NB4 (cell line): Measurements from ENCODE around the gene FANCE.

Source experiments
- DNase-seq: peaks from one replicate; pipeline ENCODE4 v3.0.0; 2010; ENCODE audit warnings: low read depth
- H3K4me3 ChIP-seq: one replicate; pipeline ENCODE4 v1.5.1; 2011; ENCODE audit warnings: mild to moderate bottlenecking, low read depth, low read length, moderate library complexity
- MYC ChIP-seq: IDR thresholded peaks from 2 replicates; pipeline ENCODE4 v1.6.1; 2011; ENCODE audit warnings: low read depth, low read length
- POLR2A ChIP-seq: IDR thresholded peaks from 2 replicates; pipeline ENCODE4 v1.6.1; 2011; ENCODE audit warnings: mild to moderate bottlenecking; ENCODE audit not compliant: insufficient read length; ENCODE audit errors: extremely low read depth
- TF ChIP-seq, protein P1 (sequence below): IDR thresholded peaks from 2 replicates; pipeline ENCODE4 v1.6.1; 2011; ENCODE audit warnings: low read depth, low read length
- TF ChIP-seq, protein P2 (sequence below): IDR thresholded peaks from one replicate; pipeline ENCODE4 v1.5.1; 2012; ENCODE audit warnings: low read depth, low read length

FANCE gene

DNA sequence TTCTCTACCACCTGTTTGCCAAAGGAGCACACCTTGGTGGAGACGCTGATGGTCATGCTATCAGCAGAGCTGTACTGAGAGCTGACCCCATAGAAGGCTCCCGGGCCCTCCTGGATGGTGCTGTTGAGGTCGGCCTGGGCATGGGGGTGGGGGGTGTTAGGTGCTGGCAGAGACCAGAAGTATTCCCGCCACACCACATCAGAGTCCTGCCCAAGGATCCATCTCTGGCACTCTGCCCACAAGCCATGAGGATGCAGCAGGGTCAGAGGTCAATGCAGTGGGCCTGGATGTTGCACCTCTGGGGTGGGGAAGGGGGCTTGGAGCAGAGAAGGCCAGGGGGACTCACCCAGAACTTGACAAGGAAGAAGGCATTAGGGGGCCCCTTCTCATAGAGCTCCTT lies 23.4 kb downstream of the FANCE start:
- no peak overlapping the region for H3K4me3 ChIP-seq
- no peak for DNase-seq
- TF ChIP-seq MYC (no peak), POLR2A (no peak)
- TF ChIP-seq, protein P1, sequence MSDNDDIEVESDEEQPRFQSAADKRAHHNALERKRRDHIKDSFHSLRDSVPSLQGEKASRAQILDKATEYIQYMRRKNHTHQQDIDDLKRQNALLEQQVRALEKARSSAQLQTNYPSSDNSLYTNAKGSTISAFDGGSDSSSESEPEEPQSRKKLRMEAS = no peak
- TF ChIP-seq, protein P2, sequence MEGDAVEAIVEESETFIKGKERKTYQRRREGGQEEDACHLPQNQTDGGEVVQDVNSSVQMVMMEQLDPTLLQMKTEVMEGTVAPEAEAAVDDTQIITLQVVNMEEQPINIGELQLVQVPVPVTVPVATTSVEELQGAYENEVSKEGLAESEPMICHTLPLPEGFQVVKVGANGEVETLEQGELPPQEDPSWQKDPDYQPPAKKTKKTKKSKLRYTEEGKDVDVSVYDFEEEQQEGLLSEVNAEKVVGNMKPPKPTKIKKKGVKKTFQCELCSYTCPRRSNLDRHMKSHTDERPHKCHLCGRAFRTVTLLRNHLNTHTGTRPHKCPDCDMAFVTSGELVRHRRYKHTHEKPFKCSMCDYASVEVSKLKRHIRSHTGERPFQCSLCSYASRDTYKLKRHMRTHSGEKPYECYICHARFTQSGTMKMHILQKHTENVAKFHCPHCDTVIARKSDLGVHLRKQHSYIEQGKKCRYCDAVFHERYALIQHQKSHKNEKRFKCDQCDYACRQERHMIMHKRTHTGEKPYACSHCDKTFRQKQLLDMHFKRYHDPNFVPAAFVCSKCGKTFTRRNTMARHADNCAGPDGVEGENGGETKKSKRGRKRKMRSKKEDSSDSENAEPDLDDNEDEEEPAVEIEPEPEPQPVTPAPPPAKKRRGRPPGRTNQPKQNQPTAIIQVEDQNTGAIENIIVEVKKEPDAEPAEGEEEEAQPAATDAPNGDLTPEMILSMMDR = no peak

DNA sequence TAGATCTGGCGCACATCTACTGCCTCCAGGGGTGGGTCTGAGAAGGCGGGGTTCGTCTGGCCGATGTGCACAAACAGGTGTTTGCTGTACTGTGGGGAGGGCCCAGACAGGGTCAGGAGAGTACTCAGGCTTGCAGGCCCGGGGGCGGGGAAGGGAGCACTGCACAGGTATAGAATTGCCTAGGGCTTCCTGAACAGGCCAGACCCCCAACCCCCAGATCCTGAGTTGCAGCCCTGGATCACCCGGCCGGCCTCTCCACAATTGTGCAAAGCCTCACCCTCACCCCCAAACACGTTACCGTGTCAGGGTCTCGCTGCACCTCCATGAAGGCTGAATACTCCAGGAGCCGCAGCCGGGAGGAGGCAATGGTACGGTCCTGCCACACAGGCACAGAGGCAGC lies 23.9 kb downstream of the FANCE start:
- TF ChIP-seq, protein P1 = no peak
- TF ChIP-seq, protein P2 = no peak
- TF ChIP-seq MYC = no peak
- no peak overlapping the region for H3K4me3 ChIP-seq
- DNase-seq = no peak

DNA sequence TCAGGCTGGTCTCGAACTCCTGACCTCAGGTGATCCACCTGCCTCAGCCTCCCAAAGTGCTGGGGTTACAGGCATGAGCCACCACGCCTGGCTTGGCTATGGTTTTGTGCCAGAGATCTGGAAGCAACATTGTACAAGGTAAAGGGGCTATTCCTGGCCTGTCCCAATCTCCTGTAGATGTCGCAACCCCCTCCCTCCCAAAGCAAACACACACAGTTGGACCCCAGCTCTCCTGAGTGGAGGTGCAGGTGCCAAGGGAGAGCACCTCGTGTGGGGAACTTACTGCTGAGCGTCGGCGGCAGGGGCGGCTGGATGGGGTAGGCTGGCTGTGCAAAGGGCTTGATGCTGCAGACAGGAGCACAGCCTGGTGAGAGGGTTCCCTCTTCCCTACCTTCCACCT lies 24.9 kb downstream of the FANCE start:
- TF ChIP-seq, protein P2 = no peak
- TF ChIP-seq MYC = no peak
- TF ChIP-seq, protein P1 = no peak
- TF ChIP-seq POLR2A = no peak
- DNase-seq = no peak
- no peak overlapping the region for H3K4me3 ChIP-seq

DNA sequence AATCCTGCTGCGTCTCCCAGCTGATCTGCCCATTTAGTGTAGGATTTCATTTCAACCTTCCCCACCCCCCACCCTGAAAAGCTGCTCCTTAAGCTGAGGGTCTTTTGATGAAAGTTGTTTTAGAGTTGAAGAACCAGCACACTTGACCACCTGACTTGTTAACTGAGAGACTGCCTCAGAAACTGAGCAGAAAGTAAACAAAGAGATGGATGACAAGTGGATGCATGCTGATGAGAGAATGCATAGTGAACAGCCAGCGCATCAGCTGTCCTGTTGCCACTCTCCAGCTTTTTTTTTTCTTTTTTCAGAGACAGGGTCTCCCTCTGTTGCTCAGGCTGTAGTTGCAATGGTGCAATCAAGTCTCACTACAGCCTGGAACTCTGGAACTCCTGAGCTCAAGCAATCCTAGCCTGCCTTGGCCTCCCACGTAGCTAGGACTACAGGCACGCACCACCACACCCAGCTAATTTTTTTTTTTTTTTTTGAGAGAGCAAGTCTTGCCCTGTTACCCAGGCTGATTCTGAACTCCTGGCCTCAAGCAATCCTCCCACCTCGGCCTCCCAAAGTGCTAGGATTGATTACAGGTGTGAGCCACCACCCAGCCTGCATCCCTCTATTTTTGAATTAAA lies 25.5 kb downstream of the FANCE start:
- H3K4me3 ChIP-seq = no peak overlapping the region
- DNase-seq = no peak
- no peak for TF ChIP-seq MYC
- TF ChIP-seq POLR2A = no peak
- TF ChIP-seq, protein P1 = no peak
- TF ChIP-seq, protein P2 = no peak

DNA sequence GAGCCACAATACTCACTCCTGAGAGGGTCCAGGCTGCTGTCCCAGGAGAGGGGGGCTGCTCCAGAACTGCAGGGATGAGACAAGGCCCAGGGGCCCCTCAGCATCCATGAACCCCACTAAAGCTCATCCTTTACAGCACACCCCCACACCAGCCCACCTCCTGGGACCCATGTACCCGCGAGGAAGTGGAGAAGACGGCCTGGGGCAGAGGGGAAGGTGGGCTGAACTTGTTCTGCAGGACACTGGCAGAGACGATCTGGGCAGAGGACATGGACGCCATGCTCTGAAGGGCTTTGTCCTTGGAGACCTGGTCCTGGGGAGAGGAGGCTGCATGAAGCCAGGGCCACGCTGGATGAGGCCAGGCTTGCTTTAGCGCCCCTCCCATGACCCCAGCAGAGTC lies 26.1 kb downstream of the FANCE start:
- TF ChIP-seq, protein P2 = no peak
- TF ChIP-seq MYC (no peak), POLR2A (no peak)
- TF ChIP-seq, protein P1 = no peak
- no peak for DNase-seq
- H3K4me3 ChIP-seq = no peak overlapping the region

DNA sequence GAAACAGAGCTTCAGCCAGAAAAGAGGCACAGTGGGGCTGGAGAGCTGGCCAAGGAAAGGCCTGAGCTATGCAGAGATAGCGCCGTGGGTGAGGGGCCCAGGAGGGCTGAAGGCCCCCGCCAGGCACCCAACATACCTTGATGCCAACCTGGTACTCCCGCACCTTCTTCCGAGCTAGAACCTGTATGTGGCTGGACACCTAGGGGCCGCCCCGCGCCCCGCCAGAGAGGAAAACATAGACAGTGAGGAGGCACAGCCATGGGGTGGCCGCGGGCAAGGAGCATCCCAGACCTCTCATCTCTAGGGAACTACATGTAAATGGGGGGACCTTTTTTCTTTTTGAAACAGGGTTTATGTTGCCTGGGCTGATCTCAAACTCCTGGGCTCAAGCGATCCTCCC lies 28.0 kb downstream of the FANCE start:
- TF ChIP-seq MYC (no peak), POLR2A (no peak)
- TF ChIP-seq, protein P2 = no peak
- TF ChIP-seq, protein P1 = no peak
- no peak for DNase-seq
- no peak overlapping the region for H3K4me3 ChIP-seq
